Effector memory CD4-positive, alpha-beta T cell (primary cell): ENCODE data around the gene RGPD3.
"Not testable (repeated sequence)": the region's sequence is repeated elsewhere in the genome, so short reads cannot be mapped to it uniquely, and the experiment has no call there.

Experiments
- DNase-seq, 3 donors: peaks; one replicate each; pipeline ENCODE4 v3.0.0-alpha.2; 2020
- H3K27ac ChIP-seq: 2 replicates; pipeline ENCODE4 v1.7.0; 2013; ENCODE audit warnings: mild to moderate bottlenecking, low read length, moderate library complexity; ENCODE audit not compliant: insufficient read depth, poor library complexity, severe bottlenecking
- H3K27me3 ChIP-seq: replicated peaks from 2 replicates; pipeline ENCODE4 v1.7.0; 2013; ENCODE audit warnings: mild to moderate bottlenecking, low read length; ENCODE audit not compliant: insufficient read depth, control insufficient read depth, poor library complexity, severe bottlenecking
- H3K36me3 ChIP-seq: 2 replicates; pipeline ENCODE4 v1.7.0; 2013; ENCODE audit warnings: mild to moderate bottlenecking, low read length, moderate library complexity; ENCODE audit not compliant: control insufficient read depth, insufficient read depth
- H3K4me1 ChIP-seq: 2 replicates; pipeline ENCODE4 v1.7.0; 2013; ENCODE audit warnings: low read length, mild to moderate bottlenecking; ENCODE audit not compliant: control insufficient read depth, insufficient read depth, poor library complexity, severe bottlenecking
- H3K4me3 ChIP-seq: 2 replicates; pipeline ENCODE4 v1.7.0; 2013; ENCODE audit warnings: low read length, low read depth, mild to moderate bottlenecking; ENCODE audit not compliant: insufficient read depth, poor library complexity, severe bottlenecking
- H3K9me3 ChIP-seq: 2 replicates; pipeline ENCODE4 v1.7.0; 2013; ENCODE audit warnings: mild to moderate bottlenecking, low read length, moderate library complexity; ENCODE audit not compliant: control insufficient read depth

Gene RGPD3

GRCh38 chr2:106381867-106382266, 86.3 kb downstream of the RGPD3 start:
- not testable (repeated sequence) for H3K36me3 ChIP-seq, H3K4me1 ChIP-seq, H3K9me3 ChIP-seq, H3K4me3 ChIP-seq, DNase-seq, H3K27me3 ChIP-seq, H3K27ac ChIP-seq

DNA sequence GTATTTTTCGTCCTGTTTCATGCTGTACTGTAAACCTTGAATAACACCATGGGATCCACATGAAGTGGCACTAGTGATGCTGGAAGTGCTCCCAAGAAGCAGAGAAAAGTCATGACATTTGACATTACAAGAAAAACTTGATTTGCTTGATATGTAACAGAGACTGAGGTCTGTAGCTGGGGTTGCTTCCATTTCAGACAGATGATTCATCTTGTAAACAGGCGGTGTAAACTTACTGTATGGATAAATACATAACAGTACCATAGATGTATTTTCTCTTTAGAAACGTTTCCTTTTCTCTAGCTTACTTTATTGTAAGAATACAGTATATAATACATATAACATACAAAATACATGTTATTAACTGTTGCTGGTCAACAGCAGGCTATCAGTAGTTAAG, 88.6 kb downstream of the RGPD3 start:
- not testable (repeated sequence) for H3K4me1 ChIP-seq, H3K27ac ChIP-seq, H3K4me3 ChIP-seq, H3K36me3 ChIP-seq, H3K27me3 ChIP-seq, H3K9me3 ChIP-seq, DNase-seq

DNA sequence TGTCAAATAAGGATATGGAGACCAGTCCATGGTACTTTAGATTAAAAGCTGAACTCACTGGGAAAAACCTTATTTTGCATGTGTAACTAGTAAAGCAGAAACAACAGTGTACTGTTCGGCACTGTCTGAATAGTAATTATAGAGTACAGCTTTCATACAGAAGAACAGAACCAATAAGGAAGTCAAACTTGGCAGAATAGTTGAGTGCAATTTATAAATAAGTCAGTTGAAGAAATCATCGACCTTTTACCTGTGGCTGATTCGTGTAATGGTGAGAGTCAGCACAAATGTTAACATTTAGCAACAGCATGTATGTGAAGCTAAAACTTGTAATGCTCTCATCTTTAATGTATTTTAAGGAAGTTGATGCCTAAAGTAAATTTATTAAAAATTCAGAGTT, 99.0 kb downstream of the RGPD3 start:
- H3K27me3 ChIP-seq, DNase-seq, H3K36me3 ChIP-seq, H3K9me3 ChIP-seq, H3K27ac ChIP-seq, H3K4me1 ChIP-seq, H3K4me3 ChIP-seq: not testable (repeated sequence)

DNA sequence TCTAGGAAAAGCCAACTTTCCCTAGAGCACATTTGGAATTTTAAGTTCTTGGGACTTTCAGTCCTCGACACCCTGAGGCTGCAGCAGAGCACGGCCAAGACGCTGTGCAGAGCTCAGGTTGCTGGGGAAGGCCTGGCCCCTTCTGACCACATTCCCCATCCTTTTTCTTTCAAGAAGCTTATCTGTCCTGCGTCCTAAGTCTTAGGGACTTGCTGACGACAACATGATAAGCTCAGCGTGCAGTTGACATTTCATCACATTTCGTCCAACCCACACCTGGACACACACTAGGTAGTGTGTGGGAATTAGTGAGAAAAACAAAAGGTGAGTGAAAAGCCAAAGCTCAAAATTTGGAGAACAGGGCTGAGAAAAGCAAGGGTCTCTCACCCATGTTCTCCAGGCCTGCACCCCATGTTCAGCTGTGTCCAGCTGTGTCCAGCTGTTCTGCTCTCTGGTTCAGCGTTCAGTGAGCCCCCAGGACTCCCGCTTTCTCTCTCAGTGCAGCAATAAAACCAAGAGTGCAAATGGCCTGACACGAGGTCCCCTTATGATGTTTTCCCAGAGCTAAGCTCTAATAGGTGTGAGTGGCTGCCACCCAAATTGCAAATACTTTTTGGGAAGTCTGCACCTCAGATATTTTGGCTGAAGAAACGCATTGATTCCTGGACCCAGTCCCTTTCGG, 101.9 kb downstream of the RGPD3 start:
- H3K4me1 ChIP-seq = no peaks in the 10 kb centered on the region
- H3K36me3 ChIP-seq = no peaks in the 10 kb centered on the region
- no peak for DNase-seq
- no peak overlapping the region for H3K4me3 ChIP-seq
- H3K27me3 ChIP-seq = no peaks in the 10 kb centered on the region
- no peak overlapping the region for H3K27ac ChIP-seq
- no peaks in the 10 kb centered on the region for H3K9me3 ChIP-seq

DNA sequence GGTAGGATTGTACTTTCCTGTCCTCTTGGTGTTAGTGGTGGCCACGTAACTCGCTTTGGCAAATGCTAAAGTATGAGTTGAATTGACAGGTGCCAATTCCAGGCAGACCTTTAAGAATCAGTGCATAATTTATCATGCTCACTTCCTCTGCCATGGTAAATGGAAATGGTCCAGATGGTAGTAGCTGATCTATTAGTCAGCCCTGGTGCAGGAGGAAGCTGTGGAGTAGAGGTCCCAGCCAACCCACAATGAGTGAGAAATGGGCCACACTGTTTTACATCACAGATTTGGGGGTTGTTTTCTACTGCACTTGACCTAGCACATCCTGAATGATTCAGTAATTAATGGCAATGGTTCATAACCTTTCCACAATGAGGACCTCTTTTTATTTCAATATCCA, 104.4 kb downstream of the RGPD3 start:
- no peaks in the 10 kb centered on the region for H3K9me3 ChIP-seq
- H3K36me3 ChIP-seq = no peaks in the 10 kb centered on the region
- no peak for DNase-seq
- no peak overlapping the region for H3K27ac ChIP-seq
- no peaks in the 10 kb centered on the region for H3K27me3 ChIP-seq
- no peaks in the 10 kb centered on the region for H3K4me1 ChIP-seq
- no peak overlapping the region for H3K4me3 ChIP-seq

DNA sequence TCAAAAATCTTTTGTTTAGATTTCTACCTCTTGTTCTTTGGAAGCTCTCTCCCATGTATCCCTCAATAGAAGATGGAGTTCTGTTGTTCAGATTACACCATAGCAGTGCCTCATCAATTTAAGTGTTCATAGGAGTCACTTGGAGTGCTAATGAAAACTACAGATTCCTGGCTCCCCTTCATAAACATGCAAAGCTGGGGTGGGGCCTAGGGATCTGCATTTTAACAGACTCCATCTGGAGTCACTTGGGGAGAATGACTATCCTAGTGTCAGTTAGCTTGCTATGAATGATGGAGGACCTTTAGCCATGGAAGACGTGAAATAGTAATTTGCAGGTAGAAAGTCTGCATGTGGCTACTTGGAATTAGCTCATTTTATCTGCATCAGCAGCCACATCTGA, 105.4 kb downstream of the RGPD3 start:
- no peaks in the 10 kb centered on the region for H3K27me3 ChIP-seq
- no peaks in the 10 kb centered on the region for H3K9me3 ChIP-seq
- no peak overlapping the region for H3K27ac ChIP-seq
- no peaks in the 10 kb centered on the region for H3K4me1 ChIP-seq
- no peaks in the 10 kb centered on the region for H3K36me3 ChIP-seq
- no peak overlapping the region for H3K4me3 ChIP-seq
- no peak for DNase-seq

DNA sequence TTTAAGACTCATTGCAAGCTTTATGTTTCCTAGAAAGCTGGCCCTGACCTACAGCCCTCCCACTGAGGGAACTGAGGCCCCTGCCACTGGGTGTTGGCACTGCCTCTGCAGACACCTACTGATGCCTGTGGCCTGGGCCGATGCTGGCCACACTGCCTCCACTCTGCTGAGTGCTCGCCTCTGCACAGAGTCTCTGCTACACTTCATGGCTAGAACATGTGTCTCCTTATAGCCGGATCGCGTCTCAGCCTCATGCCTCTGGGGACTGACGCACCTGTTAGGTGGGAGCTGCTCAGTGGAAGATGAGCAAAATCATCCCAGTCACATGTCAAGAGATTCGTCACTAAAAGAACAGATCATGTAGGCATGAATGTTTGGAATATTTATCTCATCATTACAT, 108.7 kb downstream of the RGPD3 start:
- DNase-seq = no peak
- H3K27ac ChIP-seq = no peak overlapping the region
- H3K9me3 ChIP-seq = no peaks in the 10 kb centered on the region
- H3K36me3 ChIP-seq = no peaks in the 10 kb centered on the region
- no peaks in the 10 kb centered on the region for H3K27me3 ChIP-seq
- H3K4me3 ChIP-seq = no peak overlapping the region
- no peaks in the 10 kb centered on the region for H3K4me1 ChIP-seq

GRCh38 chr2:106358521-106358920, 109.7 kb downstream of the RGPD3 start:
- no peaks in the 10 kb centered on the region for H3K36me3 ChIP-seq
- no peaks in the 10 kb centered on the region for H3K9me3 ChIP-seq
- no peak overlapping the region for H3K27ac ChIP-seq
- no peaks in the 10 kb centered on the region for H3K27me3 ChIP-seq
- no peaks in the 10 kb centered on the region for H3K4me1 ChIP-seq
- DNase-seq = no peak
- no peak overlapping the region for H3K4me3 ChIP-seq

DNA sequence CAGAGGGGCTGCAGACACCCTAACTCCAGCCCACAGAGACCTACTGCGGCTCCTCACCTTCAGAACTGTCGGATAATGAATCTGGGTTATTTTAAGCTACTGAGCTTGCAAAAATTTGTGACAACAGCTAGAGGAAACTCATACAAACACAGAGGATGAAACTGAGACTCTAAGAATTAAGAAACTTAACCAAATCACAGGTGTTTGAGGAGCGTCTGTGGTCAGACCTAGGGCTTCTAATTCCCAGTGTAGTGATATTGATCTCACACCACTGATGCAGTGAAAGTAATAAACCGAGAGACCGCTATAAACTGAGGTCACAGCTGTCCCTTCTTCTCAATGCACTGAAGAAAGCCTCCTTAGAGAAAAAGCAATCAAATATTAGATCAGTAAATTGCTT, 110.1 kb downstream of the RGPD3 start:
- Histone ChIP-seq H3K27ac (no peak overlapping the region), H3K27me3 (no peaks in the 10 kb centered on the region), H3K36me3 (no peaks in the 10 kb centered on the region), H3K4me3 (no peak overlapping the region), H3K9me3 (no peaks in the 10 kb centered on the region), H3K4me1 (no peaks in the 10 kb centered on the region)
- DNase-seq = no peak

DNA sequence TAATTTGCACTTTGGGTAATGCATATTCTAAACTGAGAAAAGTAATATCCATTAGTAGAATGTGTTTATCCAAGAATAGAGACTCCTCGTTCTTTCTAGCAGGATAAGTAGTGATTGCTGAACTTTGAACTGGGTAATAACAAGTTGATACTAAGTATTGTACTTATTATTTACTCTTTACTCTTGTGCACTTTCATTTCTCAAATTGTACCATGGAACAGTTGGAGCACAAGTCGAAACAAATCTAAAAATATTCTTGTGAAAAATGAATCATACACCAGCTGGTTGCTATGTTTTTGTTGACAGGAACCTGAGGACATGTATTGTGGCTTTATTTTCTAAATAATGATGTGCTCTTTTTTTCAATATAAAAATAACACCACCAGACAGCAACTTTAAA, 111.9 kb downstream of the RGPD3 start:
- H3K4me1 ChIP-seq = no peaks in the 10 kb centered on the region
- no peak for DNase-seq
- no peak overlapping the region for H3K4me3 ChIP-seq
- no peaks in the 10 kb centered on the region for H3K36me3 ChIP-seq
- no peak overlapping the region for H3K27ac ChIP-seq
- H3K9me3 ChIP-seq = no peaks in the 10 kb centered on the region
- no peaks in the 10 kb centered on the region for H3K27me3 ChIP-seq
